ENCODE data around the gene KPNA5. TPM values are rescaled to one million over a fixed set of nuclear protein-coding genes. Genes with fewer than 3 reads are reported as not detected.

Gene KPNA5
- total RNA-seq, 1 experiment from 2014 or later: 10.5 TPM

GRCh38 chr6:116682334-116682712 is 1.3 kb downstream of the KPNA5 start:
- no peak overlapping the region for H4K8ac ChIP-seq (replicated peaks; ENCODE audit: insufficient read length, low read depth, low read length)
- Mint-ChIP-seq H3K9me3 (no peaks in the 10 kb centered on the region), H3K27ac (peak overlapping the region in 1 of 3 experiments; percentile 76; a peak in 2 of 7 replicates), H3K4me3 (peak overlapping the region; percentile 95 to 97), H3K4me1 (peaks cover 16 to 23% of the 10 kb centered on the region in 2 experiments), H3K36me3 (ENCODE audit: insufficient read depth in 1 of 3, low read depth in 3 of 3) (peaks cover 12 to 19% (median 18%) of the 10 kb centered on the region in 3 experiments; a peak in 5 of 7 replicates), H3K27me3 (ENCODE audit: low read depth) (no peaks in the 10 kb centered on the region; the same call in 1 of the 2 replicates)
- peak overlapping the region; percentile 57 for H3K9ac ChIP-seq (ENCODE audit: extremely low read depth, insufficient read length, low read length)
- DNase-seq: no peak
- no peaks in the 10 kb centered on the region for H3K27me3 ChIP-seq (ENCODE audit: insufficient read depth, low read length)
- H2BK5ac ChIP-seq (ENCODE audit: insufficient read length, low read length): no peak overlapping the region
- H3K4me2 ChIP-seq (ENCODE audit: insufficient read depth, insufficient read length, low read length): peak overlapping the region; percentile 91
- H4K20me1 ChIP-seq (ENCODE audit: control insufficient read depth, insufficient read depth, insufficient read length): no peaks in the 10 kb centered on the region
- H3K27ac ChIP-seq (ENCODE audit: insufficient read length, low read depth, low read length): no peak overlapping the region
- H2BK12ac ChIP-seq (ENCODE audit: insufficient read length, low read depth, low read length): no peak overlapping the region
- no peak overlapping the region for H4K91ac ChIP-seq (ENCODE audit: insufficient read length, low read depth, low read length)
- whole genome bisulfite sequencing (ENCODE audit: extremely low coverage, insufficient read length, low lambda C conversion rate): no CpG with 5 or more reads among the region's 5 CpGs
- no peak overlapping the region for H3T11ph ChIP-seq (ENCODE audit: low read length)
- no peak overlapping the region for H3K56ac ChIP-seq (ENCODE audit: insufficient read length, low read depth, low read length)
- TF ChIP-seq CTCF (conservative IDR thresholded peaks at IDR 0.05): no peak
- H2BK120ac ChIP-seq (ENCODE audit: low read depth, low read length, poor library complexity, severe bottlenecking): no peak overlapping the region
- no peak overlapping the region for H3K14ac ChIP-seq (ENCODE audit: insufficient read depth, low read length)
- H2BK20ac ChIP-seq (ENCODE audit: low read depth, low read length, poor library complexity, severe bottlenecking): no peak overlapping the region
- H3K79me1 ChIP-seq (ENCODE audit: insufficient read depth, low read depth, low read length, poor library complexity, severe bottlenecking): no peaks in the 10 kb centered on the region
- no peak overlapping the region for H2BK15ac ChIP-seq (ENCODE audit: low read depth, low read length)
- no peak overlapping the region for H2AK5ac ChIP-seq (ENCODE audit: insufficient read length, low read length)
- H2AFZ ChIP-seq (ENCODE audit: low read length): no peak overlapping the region
- peaks cover 13% of the 10 kb centered on the region; the same call in 1 of the 2 replicates for H3K79me2 ChIP-seq (ENCODE audit: insufficient read depth, low read length)
- H3K4me1 ChIP-seq (ENCODE audit: insufficient read depth, low read length): peaks cover 2% of the 10 kb centered on the region; the same call in 1 of the 2 replicates
- H3K9me3 ChIP-seq (ENCODE audit: control insufficient read depth, low read depth, low read length): no peaks in the 10 kb centered on the region
- H4K5ac ChIP-seq (ENCODE audit: insufficient read length, low read depth, low read length): no peak overlapping the region
- peaks cover 7% of the 10 kb centered on the region for H3K23me2 ChIP-seq (ENCODE audit: insufficient read length, low read depth, low read length, poor library complexity, severe bottlenecking)
- H3K4ac ChIP-seq (ENCODE audit: low read depth, low read length): no peak overlapping the region
- H3K18ac ChIP-seq (ENCODE audit: insufficient read length, low read depth, low read length): no peak overlapping the region
- no peak overlapping the region for H3K23ac ChIP-seq (ENCODE audit: insufficient read length, low read depth, low read length)

Data from H9 (cell line).